Smooth muscle cell (in vitro differentiated cells): ENCODE data around the gene TYSND1. TPM values are rescaled to one million over a fixed set of nuclear protein-coding genes. Genes with fewer than 3 reads are reported as not detected.
A peak's percentile ranks its signal among the peaks of the same experiment; 100 is the strongest.

Experiments used
- DNase-seq: peaks from one replicate; lab custom pipeline; 2025; ENCODE audit not compliant: unreplicated experiment; lab: John Stamatoyannopoulos, UW
- H2AFZ ChIP-seq: fragments of 200-600 bp; sonication (generic); 2 replicates; pipeline ENCODE4 v1.6.0; 2016; ENCODE audit warnings: antibody characterized with exemption, low read depth, mild to moderate bottlenecking
- H3F3A ChIP-seq: fragments of 200-600 bp; sonication (generic); 2 replicates; pipeline ENCODE4 v1.6.0; 2017; ENCODE audit warnings: antibody characterized with exemption, low read depth
- H3K27ac ChIP-seq: fragments of 200-600 bp; sonication (generic); 2 replicates; pipeline ENCODE4 v1.5.1; 2016; ENCODE audit warnings: low read depth, mild to moderate bottlenecking
- H3K27me3 ChIP-seq: fragments of 200-600 bp; sonication (generic); 2 replicates; pipeline ENCODE4 v1.6.1; 2016; ENCODE audit warnings: low read depth, mild to moderate bottlenecking
- H3K36me3 ChIP-seq: fragments of 200-600 bp; sonication (generic); 2 replicates; pipeline ENCODE4 v1.5.1; 2016; ENCODE audit warnings: low read depth
- H3K4me1 ChIP-seq: fragments of 200-600 bp; sonication (generic); 2 replicates; pipeline ENCODE4 v1.5.1; 2016; ENCODE audit warnings: low read depth
- H3K4me2 ChIP-seq: fragments of 200-600 bp; sonication (generic); 2 replicates; pipeline ENCODE4 v1.6.0; 2016; ENCODE audit warnings: mild to moderate bottlenecking
- H3K4me3 ChIP-seq: fragments of 200-600 bp; sonication (generic); 2 replicates; pipeline ENCODE4 v1.5.1; 2016; ENCODE audit warnings: mild to moderate bottlenecking
- H3K79me2 ChIP-seq: fragments of 200-600 bp; sonication (generic); 2 replicates; pipeline ENCODE4 v1.6.0; 2016; ENCODE audit warnings: low read depth, mild to moderate bottlenecking
- H3K9ac ChIP-seq: fragments of 200-600 bp; sonication (generic); 2 replicates; pipeline ENCODE4 v1.6.0; 2016; ENCODE audit warnings: low read depth
- H3K9me3 ChIP-seq: fragments of 200-600 bp; sonication (generic); replicated peaks from 2 replicates; pipeline ENCODE4 v1.5.1; 2016; ENCODE audit warnings: low read depth
- H4K20me1 ChIP-seq: fragments of 200-600 bp; sonication (generic); 2 replicates; pipeline ENCODE4 v1.6.0; 2016; ENCODE audit warnings: low read depth
- WGBS: methylation state at CpG from one replicate; pipeline ENCODE4 v1.1.7; 2016; ENCODE audit warnings: low lambda C conversion rate; 5-methylcytosine and 5-hydroxymethylcytosine counted together
- polyA plus RNA-seq: library from polyadenylated mRNA; unstranded; fragments of >200 nt; fragmentation: Nextera tagmentation; extraction: Ambion mirVana; gene quantifications from 2 replicates; pipeline ENCODE4 v1.2.1, GENCODE V29; 2016
- total RNA-seq: library from RNA; depleted of rRNA; stranded (reverse); fragments of >200 nt; gene quantifications from 2 replicates; pipeline ENCODE4 v1.2.3, GENCODE V29; 2014
- TF ChIP-seq, protein P1 (sequence below): fragments of 200-600 bp; sonication (generic); IDR thresholded peaks from 2 replicates; pipeline ENCODE4 v1.5.1; 2017; ENCODE audit warnings: borderline replicate concordance, mild to moderate bottlenecking, antibody characterized with exemption; ENCODE audit not compliant: insufficient read depth, poor library complexity, severe bottlenecking

TYSND1 gene
- total and polyA plus RNA-seq, 2 experiments from 2014 or later = 4.5 to 4.9 TPM

- no peak overlapping the region for H3K4me2 ChIP-seq
- peaks cover 16% of the 10 kb centered on the region for H3K4me1 ChIP-seq
- peak overlapping the region; percentile 28 for H3K27ac ChIP-seq
- H4K20me1 ChIP-seq = peaks cover 95% of the 10 kb centered on the region
- no peak overlapping the region for H3K4me3 ChIP-seq
- 96% methylated on average over 5 of the region's 5 CpGs for WGBS
- no peaks in the 10 kb centered on the region for H3K27me3 ChIP-seq
- H3K9me3 ChIP-seq = no peaks in the 10 kb centered on the region
- H3K36me3 ChIP-seq = peaks cover 16% of the 10 kb centered on the region
- peaks cover 50% of the 10 kb centered on the region for H3F3A ChIP-seq
- TF ChIP-seq, protein P1, sequence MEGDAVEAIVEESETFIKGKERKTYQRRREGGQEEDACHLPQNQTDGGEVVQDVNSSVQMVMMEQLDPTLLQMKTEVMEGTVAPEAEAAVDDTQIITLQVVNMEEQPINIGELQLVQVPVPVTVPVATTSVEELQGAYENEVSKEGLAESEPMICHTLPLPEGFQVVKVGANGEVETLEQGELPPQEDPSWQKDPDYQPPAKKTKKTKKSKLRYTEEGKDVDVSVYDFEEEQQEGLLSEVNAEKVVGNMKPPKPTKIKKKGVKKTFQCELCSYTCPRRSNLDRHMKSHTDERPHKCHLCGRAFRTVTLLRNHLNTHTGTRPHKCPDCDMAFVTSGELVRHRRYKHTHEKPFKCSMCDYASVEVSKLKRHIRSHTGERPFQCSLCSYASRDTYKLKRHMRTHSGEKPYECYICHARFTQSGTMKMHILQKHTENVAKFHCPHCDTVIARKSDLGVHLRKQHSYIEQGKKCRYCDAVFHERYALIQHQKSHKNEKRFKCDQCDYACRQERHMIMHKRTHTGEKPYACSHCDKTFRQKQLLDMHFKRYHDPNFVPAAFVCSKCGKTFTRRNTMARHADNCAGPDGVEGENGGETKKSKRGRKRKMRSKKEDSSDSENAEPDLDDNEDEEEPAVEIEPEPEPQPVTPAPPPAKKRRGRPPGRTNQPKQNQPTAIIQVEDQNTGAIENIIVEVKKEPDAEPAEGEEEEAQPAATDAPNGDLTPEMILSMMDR = no peak
- peaks cover 26% of the 10 kb centered on the region for H3K79me2 ChIP-seq
- no peak for DNase-seq
- H3K9ac ChIP-seq = no peak overlapping the region
- H2AFZ ChIP-seq = no peak overlapping the region
Measured at GRCh38 chr10:70148516-70148915, 2.0 kb upstream of the TYSND1 start.

DNA sequence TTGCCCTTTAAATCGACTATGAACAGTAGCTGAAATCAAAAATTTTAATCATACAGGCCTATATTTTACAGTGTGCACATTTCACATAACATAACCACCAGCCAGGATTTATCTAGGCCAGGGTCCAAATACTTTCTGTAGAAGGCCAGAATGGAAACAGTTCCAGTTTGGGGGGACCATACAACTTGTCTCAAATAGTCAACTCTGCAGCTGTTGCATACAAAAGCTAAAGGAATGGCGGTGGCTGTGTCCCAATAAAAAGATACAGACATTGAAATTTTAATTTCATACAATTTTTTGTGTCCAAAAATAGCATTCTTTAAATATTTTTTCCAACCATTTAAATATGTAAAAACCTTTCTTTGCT, 742 bp upstream of the TYSND1 start:
- Histone ChIP-seq H2AFZ (no peak overlapping the region), H4K20me1 (peaks cover 92% of the 10 kb centered on the region), H3K4me1 (peaks cover 16% of the 10 kb centered on the region), H3K9me3 (no peaks in the 10 kb centered on the region), H3K4me3 (peak overlapping the region; percentile 72), H3K4me2 (peak overlapping the region; percentile 99), H3K36me3 (peaks cover 11% of the 10 kb centered on the region), H3K79me2 (peaks cover 20% of the 10 kb centered on the region), H3K9ac (peak overlapping the region; percentile 33), H3K27ac (peak overlapping the region; percentile 85), H3F3A (peaks cover 45% of the 10 kb centered on the region), H3K27me3 (no peaks in the 10 kb centered on the region)
- TF ChIP-seq, protein P1 = no peak
- DNase-seq = no peak
- WGBS = 41% methylated on average over 2 of the region's 2 CpGs

DNA sequence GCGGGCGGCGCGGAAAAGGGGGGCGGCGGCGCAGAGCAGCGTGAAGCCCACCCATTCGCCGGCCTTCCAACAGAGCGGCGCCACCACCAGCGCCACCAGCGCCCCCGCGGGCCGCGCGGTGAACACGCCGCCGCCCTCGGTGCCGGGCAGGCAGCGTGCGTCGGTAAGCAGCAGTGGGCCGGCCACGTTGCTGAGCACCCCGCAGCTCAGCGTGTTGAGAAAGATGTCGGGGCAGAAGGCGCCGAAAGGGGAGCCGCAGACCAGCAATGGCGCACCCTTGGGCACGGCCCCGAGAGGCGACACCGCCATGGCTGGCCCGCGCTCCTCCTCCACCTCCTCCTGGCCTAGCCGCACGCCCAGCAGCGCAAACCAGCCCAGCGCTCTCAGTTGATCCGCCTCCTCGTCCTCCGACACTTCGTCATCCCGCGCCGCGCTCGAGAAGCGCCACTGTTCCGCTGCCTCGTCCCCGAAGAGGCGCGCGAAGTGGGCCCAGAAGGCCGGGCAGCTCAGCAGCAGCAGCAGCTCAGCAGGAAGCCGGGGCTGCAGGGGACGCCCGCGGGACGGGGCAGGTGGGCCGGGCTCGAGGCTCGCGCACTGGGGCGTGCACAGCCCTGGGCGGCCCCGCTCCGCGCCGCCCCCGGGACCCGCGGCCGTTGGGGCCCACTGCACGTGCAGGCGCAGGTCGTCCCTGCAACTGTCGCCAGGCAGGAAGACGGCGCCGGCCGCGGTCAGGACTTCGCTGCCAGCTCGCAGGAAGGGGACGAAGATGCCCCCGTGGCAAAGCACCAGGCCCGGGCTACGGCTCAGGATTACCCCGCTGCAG, 623 bp downstream of the TYSND1 start:
- H3K27me3 ChIP-seq = no peaks in the 10 kb centered on the region
- peak overlapping the region; percentile 85 for H3K27ac ChIP-seq
- H3K9me3 ChIP-seq = no peaks in the 10 kb centered on the region
- no peak overlapping the region for H2AFZ ChIP-seq
- TF ChIP-seq, protein P1 = peak; percentile 31
- peak overlapping the region; percentile 99 for H3K4me2 ChIP-seq
- H3K4me1 ChIP-seq = peaks cover 16% of the 10 kb centered on the region
- H4K20me1 ChIP-seq = peaks cover 89% of the 10 kb centered on the region
- WGBS = under 1% methylated on average over 76 of the region's 98 CpGs
- DNase-seq = peak; percentile 44
- H3K36me3 ChIP-seq = no peaks in the 10 kb centered on the region
- H3K79me2 ChIP-seq = peaks cover 12% of the 10 kb centered on the region
- peaks cover 35% of the 10 kb centered on the region for H3F3A ChIP-seq
- H3K9ac ChIP-seq = peak overlapping the region; percentile 58
- peak overlapping the region; percentile 72 for H3K4me3 ChIP-seq
